HEK293 (cell line): ENCODE measurements around the gene AIM2.

Source experiments
- ATF2 ChIP-seq: fragments of 450-650 bp; formaldehyde crosslinking; IDR thresholded peaks from 2 replicates; pipeline ENCODE4 v1.5.1; 2016; ENCODE audit warnings: missing biosample characterization, missing genetic modification characterization, low read depth
- BCL11B ChIP-seq: fragments of 450-650 bp; formaldehyde crosslinking; IDR thresholded peaks from 2 replicates; pipeline ENCODE4 v1.5.1; 2016; ENCODE audit warnings: low read depth, missing biosample characterization, missing genetic modification characterization
- YY1 ChIP-seq: fragments of 450-650 bp; formaldehyde crosslinking; IDR thresholded peaks from 2 replicates; pipeline ENCODE4 v1.5.1; 2018; ENCODE audit warnings: missing biosample characterization, missing genetic modification characterization
- ZBTB21 ChIP-seq: fragments of 450-650 bp; formaldehyde crosslinking; IDR thresholded peaks from 2 replicates; pipeline ENCODE4 v1.5.1; 2017; ENCODE audit warnings: missing biosample characterization, missing genetic modification characterization
- ZBTB7A ChIP-seq: fragments of 450-650 bp; formaldehyde crosslinking; IDR thresholded peaks from 2 replicates; pipeline ENCODE4 v1.5.1; 2016; ENCODE audit warnings: low read depth, missing biosample characterization, missing genetic modification characterization
- ZNF677 ChIP-seq: fragments of 450-650 bp; IDR thresholded peaks from 2 replicates; pipeline ENCODE4 v1.5.0; 2018; ENCODE audit warnings: missing biosample characterization, mild to moderate bottlenecking, missing genetic modification characterization, moderate library complexity
- TF ChIP-seq, protein P1 (sequence below): fragments of 450-650 bp; formaldehyde crosslinking; IDR thresholded peaks from 2 replicates; pipeline ENCODE4 v1.5.1; 2016; ENCODE audit warnings: missing biosample characterization, missing genetic modification characterization
- TF ChIP-seq, protein P2 (sequence below): fragments of 450-650 bp; formaldehyde crosslinking; IDR thresholded peaks from 2 replicates; pipeline ENCODE4 v1.5.1; 2016; ENCODE audit warnings: missing biosample characterization, missing genetic modification characterization
- TF ChIP-seq, protein P3 (sequence below): fragments of 450-650 bp; formaldehyde crosslinking; IDR thresholded peaks from 2 replicates; pipeline ENCODE4 v1.5.1; 2016; ENCODE audit warnings: missing biosample characterization, missing genetic modification characterization
- TF ChIP-seq, protein P4 (sequence below): fragments of 450-650 bp; formaldehyde crosslinking; IDR thresholded peaks from 2 replicates; pipeline ENCODE4 v1.5.1; 2017; ENCODE audit warnings: missing biosample characterization, missing genetic modification characterization
- TF ChIP-seq, protein P5 (sequence below): fragments of 450-650 bp; formaldehyde crosslinking; IDR thresholded peaks from 2 replicates; pipeline ENCODE4 v1.5.1; 2016; ENCODE audit warnings: missing biosample characterization, missing genetic modification characterization

DNA sequence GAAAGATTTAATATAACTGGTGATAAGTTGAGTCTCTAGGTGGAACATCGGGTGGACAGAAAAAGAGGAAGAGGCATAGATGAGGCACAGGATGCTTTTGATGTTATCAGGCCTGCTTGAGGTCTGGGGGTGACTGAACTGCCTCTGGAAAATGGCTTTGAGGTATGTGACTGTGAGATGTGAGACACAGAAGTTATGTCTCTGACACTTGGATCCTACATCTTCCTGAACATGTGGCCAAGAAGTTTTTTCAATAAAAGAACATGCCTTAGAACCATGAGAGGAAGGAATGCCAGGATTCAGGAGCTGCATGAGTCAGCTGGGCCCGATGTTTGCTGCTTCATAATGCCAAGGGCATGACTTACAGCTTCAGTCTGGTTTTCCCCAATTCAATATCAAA is 11.5 kb upstream of the AIM2 start:
- TF ChIP-seq, protein P1, sequence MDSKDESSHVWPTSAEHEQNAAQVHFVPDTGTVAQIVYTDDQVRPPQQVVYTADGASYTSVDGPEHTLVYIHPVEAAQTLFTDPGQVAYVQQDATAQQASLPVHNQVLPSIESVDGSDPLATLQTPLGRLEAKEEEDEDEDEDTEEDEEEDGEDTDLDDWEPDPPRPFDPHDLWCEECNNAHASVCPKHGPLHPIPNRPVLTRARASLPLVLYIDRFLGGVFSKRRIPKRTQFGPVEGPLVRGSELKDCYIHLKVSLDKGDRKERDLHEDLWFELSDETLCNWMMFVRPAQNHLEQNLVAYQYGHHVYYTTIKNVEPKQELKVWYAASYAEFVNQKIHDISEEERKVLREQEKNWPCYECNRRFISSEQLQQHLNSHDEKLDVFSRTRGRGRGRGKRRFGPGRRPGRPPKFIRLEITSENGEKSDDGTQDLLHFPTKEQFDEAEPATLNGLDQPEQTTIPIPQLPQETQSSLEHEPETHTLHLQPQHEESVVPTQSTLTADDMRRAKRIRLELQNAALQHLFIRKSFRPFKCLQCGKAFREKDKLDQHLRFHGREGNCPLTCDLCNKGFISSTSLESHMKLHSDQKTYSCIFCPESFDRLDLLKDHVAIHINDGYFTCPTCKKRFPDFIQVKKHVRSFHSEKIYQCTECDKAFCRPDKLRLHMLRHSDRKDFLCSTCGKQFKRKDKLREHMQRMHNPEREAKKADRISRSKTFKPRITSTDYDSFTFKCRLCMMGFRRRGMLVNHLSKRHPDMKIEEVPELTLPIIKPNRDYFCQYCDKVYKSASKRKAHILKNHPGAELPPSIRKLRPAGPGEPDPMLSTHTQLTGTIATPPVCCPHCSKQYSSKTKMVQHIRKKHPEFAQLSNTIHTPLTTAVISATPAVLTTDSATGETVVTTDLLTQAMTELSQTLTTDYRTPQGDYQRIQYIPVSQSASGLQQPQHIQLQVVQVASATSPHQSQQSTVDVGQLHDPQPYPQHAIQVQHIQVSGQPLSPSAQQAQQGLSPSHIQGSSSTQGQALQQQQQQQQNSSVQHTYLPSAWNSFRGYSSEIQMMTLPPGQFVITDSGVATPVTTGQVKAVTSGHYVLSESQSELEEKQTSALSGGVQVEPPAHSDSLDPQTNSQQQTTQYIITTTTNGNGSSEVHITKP (tag by site-specific recombination) = no peak
- TF ChIP-seq, protein P2, sequence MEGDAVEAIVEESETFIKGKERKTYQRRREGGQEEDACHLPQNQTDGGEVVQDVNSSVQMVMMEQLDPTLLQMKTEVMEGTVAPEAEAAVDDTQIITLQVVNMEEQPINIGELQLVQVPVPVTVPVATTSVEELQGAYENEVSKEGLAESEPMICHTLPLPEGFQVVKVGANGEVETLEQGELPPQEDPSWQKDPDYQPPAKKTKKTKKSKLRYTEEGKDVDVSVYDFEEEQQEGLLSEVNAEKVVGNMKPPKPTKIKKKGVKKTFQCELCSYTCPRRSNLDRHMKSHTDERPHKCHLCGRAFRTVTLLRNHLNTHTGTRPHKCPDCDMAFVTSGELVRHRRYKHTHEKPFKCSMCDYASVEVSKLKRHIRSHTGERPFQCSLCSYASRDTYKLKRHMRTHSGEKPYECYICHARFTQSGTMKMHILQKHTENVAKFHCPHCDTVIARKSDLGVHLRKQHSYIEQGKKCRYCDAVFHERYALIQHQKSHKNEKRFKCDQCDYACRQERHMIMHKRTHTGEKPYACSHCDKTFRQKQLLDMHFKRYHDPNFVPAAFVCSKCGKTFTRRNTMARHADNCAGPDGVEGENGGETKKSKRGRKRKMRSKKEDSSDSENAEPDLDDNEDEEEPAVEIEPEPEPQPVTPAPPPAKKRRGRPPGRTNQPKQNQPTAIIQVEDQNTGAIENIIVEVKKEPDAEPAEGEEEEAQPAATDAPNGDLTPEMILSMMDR (tag by site-specific recombination) = no peak
- TF ChIP-seq, protein P3, sequence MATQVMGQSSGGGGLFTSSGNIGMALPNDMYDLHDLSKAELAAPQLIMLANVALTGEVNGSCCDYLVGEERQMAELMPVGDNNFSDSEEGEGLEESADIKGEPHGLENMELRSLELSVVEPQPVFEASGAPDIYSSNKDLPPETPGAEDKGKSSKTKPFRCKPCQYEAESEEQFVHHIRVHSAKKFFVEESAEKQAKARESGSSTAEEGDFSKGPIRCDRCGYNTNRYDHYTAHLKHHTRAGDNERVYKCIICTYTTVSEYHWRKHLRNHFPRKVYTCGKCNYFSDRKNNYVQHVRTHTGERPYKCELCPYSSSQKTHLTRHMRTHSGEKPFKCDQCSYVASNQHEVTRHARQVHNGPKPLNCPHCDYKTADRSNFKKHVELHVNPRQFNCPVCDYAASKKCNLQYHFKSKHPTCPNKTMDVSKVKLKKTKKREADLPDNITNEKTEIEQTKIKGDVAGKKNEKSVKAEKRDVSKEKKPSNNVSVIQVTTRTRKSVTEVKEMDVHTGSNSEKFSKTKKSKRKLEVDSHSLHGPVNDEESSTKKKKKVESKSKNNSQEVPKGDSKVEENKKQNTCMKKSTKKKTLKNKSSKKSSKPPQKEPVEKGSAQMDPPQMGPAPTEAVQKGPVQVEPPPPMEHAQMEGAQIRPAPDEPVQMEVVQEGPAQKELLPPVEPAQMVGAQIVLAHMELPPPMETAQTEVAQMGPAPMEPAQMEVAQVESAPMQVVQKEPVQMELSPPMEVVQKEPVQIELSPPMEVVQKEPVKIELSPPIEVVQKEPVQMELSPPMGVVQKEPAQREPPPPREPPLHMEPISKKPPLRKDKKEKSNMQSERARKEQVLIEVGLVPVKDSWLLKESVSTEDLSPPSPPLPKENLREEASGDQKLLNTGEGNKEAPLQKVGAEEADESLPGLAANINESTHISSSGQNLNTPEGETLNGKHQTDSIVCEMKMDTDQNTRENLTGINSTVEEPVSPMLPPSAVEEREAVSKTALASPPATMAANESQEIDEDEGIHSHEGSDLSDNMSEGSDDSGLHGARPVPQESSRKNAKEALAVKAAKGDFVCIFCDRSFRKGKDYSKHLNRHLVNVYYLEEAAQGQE (tag by site-specific recombination) = no peak
- TF ChIP-seq ZBTB21 (tag by site-specific recombination) = no peak
- TF ChIP-seq ATF2 (tag by site-specific recombination) = no peak
- no peak for TF ChIP-seq ZNF677 (tag by site-specific recombination)
- TF ChIP-seq BCL11B = no peak
- TF ChIP-seq, protein P4, sequence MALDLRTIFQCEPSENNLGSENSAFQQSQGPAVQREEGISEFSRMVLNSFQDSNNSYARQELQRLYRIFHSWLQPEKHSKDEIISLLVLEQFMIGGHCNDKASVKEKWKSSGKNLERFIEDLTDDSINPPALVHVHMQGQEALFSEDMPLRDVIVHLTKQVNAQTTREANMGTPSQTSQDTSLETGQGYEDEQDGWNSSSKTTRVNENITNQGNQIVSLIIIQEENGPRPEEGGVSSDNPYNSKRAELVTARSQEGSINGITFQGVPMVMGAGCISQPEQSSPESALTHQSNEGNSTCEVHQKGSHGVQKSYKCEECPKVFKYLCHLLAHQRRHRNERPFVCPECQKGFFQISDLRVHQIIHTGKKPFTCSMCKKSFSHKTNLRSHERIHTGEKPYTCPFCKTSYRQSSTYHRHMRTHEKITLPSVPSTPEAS (tag by site-specific recombination) = no peak
- TF ChIP-seq, protein P5, sequence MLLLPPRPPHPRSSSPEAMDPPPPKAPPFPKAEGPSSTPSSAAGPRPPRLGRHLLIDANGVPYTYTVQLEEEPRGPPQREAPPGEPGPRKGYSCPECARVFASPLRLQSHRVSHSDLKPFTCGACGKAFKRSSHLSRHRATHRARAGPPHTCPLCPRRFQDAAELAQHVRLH (tag by site-specific recombination) = no peak
- no peak for TF ChIP-seq ZBTB7A (tag by site-specific recombination)
- no peak for TF ChIP-seq YY1 (tag by site-specific recombination)
